NOMO-1 treated with DMSO at 0.1 percent for 48 hours (cell line): ENCODE data around the gene KCNQ1OT1.

Experiments used
- DNase-seq: peaks from one replicate; lab custom pipeline; 2025; ENCODE audit not compliant: unreplicated experiment; lab: John Stamatoyannopoulos, UW

Gene KCNQ1OT1

GRCh38 chr11:2688381-2689231 lies 11.2 kb downstream of the KCNQ1OT1 start:
- no peak for DNase-seq

- no peak for DNase-seq
Measured at GRCh38 chr11:2687782-2688191, 12.0 kb downstream of the KCNQ1OT1 start.

GRCh38 chr11:2687223-2687530 lies 12.6 kb downstream of the KCNQ1OT1 start:
- no peak for DNase-seq

- no peak for DNase-seq
Measured at GRCh38 chr11:2686360-2687222, 13.2 kb downstream of the KCNQ1OT1 start.

GRCh38 chr11:2685566-2686359 lies 14.0 kb downstream of the KCNQ1OT1 start:
- no peak for DNase-seq

- no peak for DNase-seq
Measured at GRCh38 chr11:2685051-2685450, 14.7 kb downstream of the KCNQ1OT1 start.

- no peak for DNase-seq
Measured at GRCh38 chr11:2684581-2684980, 15.2 kb downstream of the KCNQ1OT1 start.

GRCh38 chr11:2683806-2684205 lies 16.0 kb downstream of the KCNQ1OT1 start:
- no peak for DNase-seq

- peak; percentile 43 for DNase-seq
Measured at GRCh38 chr11:2681408-2682145, 18.2 kb downstream of the KCNQ1OT1 start.

- no peak for DNase-seq
Measured at GRCh38 chr11:2679011-2679676, 20.6 kb downstream of the KCNQ1OT1 start.

GRCh38 chr11:2678396-2678795 lies 21.4 kb downstream of the KCNQ1OT1 start:
- no peak for DNase-seq

- DNase-seq, result peak; percentile 88
Measured at GRCh38 chr11:2677127-2677526, 22.7 kb downstream of the KCNQ1OT1 start.

GRCh38 chr11:2675540-2675939 lies 24.3 kb downstream of the KCNQ1OT1 start:
- DNase-seq, result no peak

- no peak for DNase-seq
Measured at GRCh38 chr11:2674658-2675131, 25.1 kb downstream of the KCNQ1OT1 start.

GRCh38 chr11:2673871-2674471 lies 25.8 kb downstream of the KCNQ1OT1 start:
- DNase-seq, result no peak

GRCh38 chr11:2673250-2673610 lies 26.6 kb downstream of the KCNQ1OT1 start:
- no peak for DNase-seq

- no peak for DNase-seq
Measured at GRCh38 chr11:2672553-2673249, 27.1 kb downstream of the KCNQ1OT1 start.

GRCh38 chr11:2671748-2672147 lies 28.0 kb downstream of the KCNQ1OT1 start:
- DNase-seq, result no peak

- DNase-seq, result no peak
Measured at GRCh38 chr11:2670541-2671100, 29.2 kb downstream of the KCNQ1OT1 start.
